Measurements from ENCODE around the gene ZFP57.
"Not testable (repeated sequence)": the region's sequence is repeated elsewhere in the genome, so short reads cannot be mapped to it uniquely, and the experiment has no call there.

The ZFP57 gene

DNA sequence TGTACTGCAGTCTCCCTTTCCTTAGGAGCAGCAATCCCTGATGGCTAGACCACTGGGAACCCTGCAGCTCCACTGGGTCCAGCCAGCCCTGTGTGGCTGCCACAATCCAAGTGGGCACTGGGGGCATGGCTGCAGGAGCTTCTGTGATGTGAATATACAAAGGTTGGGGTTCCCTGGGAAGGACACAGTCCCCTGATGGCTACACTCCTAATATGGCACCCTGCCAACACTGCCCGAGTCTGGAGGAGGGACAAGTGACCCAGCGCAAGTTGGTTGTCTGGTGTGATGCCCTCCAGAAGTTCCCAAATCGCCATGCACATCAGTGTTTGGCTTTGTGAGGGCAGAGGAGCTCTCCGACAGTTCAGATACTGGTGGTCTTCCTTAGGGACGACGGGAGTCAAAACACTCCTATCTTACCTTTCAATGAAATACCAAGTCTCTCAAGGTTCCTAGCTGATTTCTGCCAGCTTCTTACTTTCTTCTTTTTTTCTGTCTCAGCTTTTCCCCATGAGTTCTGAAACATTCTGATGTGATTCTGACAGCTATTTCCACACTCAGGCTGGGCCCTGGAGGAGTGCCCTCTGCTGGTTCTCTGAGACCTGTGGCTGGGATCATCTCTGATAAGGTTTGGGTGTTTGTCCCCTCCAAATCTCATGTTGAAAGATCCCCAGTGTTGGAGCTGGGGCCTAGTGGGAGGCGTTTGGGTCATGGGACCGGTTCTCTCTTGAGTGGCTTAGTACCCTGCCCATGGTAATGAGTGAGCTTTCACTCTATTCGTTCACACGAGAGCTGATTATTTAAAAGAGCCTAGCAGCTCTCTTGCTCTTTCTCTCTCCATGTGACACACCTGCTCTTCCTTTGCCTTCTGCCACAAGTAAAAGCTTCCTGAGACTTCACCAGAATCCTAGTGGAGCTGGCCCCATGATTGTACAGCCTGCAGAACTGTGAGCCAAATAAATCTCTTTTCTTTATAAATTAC lies 15.5 kb upstream of the ZFP57 start:
- no peak for DNase-seq (ENCODE audit: low read depth)

DNA sequence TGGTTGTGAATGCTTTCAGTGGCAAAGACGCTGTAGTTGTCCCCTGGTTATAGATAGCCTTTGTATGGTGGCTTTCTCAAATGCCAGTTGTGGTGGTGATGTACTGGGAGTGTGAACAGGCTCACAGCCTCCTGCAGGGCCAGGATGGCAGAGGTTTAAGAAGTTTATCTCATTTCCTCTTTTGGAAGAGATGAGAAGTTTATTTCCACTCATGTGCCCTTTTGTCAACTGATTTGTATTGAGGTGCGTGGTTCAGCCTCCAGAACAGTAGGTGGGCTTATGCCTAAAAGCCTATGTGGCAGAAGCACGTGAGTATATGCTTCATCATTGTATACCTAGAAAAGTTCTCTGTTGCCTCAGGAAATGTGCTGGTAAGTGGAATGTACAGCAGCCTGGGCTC lies 13.7 kb upstream of the ZFP57 start:
- no peak for DNase-seq (ENCODE audit: low read depth)

DNA sequence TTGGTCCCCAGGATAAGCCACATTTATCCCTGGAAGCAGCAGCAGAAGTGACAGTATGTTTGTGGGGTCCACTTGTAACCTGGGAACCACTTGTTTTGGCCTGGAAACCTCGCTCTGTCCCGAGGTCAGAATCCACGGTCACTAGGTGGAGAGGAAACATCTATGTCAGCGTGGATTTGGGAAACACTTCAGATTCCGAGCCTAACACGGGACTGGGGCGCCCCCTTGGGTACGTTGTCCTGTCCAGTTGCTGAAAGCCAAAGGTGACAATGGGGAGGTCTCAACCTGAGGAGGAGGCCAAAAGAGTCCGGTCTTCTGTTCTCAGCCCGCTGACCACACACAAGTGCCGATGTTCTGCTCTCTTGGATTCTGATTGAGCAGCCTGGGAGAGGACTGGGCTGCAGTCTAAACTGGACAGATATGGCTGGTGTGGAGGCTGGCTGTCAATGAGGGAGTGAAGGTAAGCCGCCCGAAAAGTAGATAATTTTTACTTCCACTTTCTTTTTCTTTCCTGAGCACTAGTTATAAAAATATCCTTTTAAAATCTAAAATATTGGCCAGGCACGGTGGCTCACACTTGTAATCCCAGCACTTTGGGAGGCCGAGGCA lies 4.9 kb upstream of the ZFP57 start:
- no peak for DNase-seq (ENCODE audit: low read depth)

DNA sequence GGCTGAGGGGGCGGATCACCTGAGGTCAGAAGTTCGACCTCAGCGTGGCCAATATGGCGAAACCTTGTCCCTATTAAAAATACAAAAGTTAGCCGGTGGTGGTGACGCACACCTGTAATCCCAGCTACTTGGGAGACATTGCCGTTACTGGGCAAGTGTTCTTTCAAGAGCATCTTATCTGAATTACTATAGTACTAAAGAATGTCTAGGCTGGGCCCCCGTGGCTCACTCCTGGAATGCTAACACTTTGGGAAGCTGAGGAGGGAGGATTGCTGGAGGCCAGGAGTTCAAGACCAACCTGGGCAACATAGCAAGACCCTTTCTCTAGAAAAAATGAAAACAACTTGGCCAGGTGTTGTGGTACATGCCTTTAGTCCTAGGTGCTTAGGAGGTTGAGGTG lies 859 bp upstream of the ZFP57 start:
- no peak for DNase-seq (ENCODE audit: low read depth)

DNA sequence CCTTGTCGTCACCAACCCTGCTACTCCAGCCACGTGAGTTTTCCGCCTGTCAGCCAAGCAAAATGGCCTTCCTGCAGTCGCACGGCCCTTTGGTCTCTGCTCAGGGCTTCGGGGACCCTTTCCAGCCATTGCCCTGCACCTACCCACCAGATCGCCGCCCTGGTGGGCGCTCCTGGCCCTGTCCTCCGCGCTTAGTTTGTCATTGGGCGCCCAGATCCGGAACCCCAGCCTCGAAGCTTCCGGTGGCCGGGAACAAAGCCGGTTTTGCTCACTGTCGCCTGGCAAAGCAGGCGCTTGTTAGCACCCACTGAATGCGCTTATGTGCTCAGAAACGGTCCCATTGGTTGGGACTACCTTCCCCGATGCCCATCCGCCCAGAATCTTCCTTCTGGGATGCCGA lies 536 bp downstream of the ZFP57 start:
- no peak for DNase-seq (ENCODE audit: low read depth)

DNA sequence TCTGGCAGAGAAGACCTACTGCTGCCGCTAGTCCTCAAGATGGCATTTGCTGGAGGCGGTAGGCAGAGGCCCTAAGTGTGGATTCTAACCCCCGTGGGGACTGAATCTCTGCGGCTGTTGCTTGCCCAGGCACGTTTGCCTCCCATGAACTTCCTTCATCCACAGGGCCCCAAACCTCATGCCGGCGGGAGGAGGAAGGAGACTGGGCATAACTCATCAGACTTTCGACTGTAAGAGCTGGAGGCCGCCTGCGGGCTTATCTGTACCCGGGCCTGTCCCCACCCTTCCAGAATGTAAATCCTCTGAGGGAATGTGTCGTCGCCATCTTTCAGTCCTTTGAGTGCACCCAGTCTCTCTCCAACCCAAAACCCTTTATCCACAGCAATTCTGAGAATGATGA lies 990 bp downstream of the ZFP57 start:
- no peak for DNase-seq (ENCODE audit: low read depth)

DNA sequence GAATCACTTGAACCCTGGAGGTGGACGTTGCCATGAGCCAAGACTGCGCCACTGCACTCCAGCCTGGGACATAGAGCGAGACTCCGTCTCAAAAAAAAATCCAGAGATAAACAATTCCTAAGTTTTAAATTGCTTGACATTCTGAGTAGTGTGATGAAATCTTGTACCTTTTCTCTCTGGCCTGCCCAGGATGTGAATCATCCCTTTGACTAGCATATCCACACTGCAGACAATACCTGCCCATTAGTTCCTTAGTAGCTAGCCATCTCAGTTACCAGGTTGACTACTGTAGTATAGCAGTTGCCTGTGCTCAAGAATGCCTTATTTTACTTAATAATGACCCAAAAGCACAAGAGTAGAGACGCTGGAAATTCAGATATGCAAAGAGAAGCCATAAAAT lies 2.8 kb downstream of the ZFP57 start:
- no peak for DNase-seq (ENCODE audit: low read depth)

DNA sequence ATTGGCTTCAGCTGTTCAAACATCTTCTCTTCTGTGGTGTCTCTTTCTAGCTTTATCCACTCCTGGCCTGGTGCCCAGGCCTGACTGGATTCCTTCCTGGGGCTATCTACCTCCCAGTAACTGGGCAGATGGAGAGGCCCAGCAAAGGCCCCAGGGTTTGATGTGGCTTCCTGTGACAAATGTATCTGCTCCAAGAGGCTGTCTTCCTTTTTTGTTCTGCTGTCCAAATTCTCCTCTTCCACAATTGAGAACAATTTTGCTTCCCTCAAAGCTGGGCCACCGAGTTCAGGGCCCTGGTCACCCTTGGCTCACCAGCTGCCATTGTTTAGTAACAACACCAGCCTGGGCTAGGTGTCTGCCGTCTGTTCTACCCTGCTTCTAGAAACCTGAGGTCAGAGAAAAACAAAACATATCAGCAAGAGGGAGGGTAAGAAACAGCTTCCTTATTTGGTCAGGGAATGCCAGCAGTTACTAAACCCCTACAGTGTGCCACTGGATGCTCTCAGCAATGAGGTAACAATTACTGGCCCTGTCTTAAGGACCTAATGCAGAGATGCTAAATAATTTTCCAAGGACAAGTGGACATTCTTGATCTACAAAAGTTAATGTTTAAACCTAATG lies 3.9 kb downstream of the ZFP57 start:
- DNase-seq (ENCODE audit: low read depth), result no peak

DNA sequence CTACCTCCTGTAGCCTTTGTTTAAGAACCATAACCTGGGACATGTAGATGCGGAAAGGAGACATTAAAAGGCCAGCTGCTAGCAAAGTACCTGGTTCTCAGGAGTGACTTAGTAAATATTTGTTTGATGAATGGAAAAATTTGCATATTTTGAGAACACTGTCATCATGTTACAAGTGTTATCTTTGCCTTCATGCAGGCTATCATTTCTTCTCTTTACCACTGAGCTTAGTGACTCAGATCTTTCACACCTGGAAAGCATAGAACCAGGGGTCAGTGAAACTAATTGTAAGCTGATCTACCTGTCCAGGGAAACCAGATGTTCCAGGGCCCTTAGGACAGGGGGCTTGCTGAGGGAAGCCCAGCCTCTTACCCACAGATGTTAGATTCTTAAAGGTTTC lies 5.4 kb downstream of the ZFP57 start:
- no peak for DNase-seq (ENCODE audit: low read depth)

DNA sequence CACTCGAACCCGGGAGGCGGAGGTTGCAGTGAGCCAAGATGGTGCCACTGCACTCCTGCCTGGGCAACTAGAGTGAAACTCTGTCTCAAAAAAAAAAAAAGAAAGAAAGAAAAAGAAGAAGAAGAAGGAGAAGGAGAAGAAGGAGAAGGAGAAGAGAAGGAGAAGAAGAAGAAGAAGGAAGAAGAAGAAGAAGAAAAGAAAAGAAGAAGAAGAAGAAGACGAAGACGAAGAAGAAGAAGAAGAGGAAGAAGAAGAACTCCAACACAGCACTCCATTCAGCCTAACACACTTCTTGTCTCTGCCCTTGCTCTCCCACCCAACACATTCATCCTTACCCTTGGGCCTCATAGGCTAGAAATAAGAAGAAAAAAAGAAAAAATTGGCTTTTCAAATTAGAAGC lies 6.9 kb downstream of the ZFP57 start:
- no peak for DNase-seq (ENCODE audit: low read depth)

DNA sequence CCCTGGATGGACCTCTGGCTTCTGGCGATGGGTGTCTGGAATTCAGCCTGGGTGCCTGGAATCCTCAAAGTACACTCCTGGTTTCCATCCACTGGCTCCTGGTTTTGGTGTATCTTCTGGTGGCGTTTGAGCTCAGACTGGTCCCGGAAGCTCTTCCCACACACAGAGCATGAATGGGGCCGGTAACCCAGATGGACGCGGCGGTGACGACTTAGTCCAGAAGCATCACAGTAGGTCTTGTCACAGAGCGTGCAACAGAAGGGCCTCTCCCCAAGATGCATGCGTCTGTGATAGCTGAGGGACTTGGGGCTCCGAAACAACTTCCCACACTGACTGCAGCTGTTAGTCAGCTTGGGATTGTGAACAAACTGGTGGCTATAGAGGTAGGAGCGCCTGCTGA lies 7.8 kb downstream of the ZFP57 start:
- DNase-seq (ENCODE audit: low read depth), result no peak

DNA sequence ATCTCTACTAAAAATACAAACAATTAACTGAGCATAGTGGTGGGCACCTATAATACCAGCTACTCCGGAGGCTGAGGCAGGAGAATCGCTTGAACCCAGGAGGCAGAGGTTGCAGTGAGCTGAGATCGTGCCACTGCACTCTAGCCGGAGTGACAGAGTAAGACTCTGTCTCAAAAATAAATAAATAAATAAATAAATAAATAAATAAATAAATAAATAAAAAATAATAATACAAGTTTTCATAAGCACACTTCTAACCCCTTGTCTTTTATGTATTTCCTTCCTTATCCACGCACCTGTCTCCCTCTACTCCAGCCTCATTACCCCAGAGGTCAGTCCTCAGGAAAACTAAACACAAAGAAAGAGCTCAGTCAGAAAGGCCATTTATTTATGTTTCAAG lies 8.8 kb downstream of the ZFP57 start:
- not testable (repeated sequence) for DNase-seq (ENCODE audit: low read depth)

DNA sequence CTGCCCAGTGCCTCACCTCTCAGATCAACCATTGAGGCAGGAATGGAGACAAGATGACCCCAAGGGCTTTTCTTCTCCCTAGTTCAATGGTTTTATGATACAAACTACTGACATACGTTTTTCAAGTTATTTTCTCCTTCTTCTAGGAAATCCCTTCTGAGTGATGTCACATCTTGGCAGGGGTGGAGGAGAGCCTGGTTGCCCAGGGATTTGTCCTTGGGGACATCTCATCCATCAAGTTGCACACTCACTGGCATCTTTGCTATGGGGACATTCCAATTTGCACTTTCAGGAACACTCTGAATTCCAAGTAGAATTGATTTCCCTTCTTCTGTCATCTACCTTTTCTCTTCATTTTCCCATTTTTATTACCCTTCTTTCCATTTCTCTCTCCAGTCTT lies 9.9 kb downstream of the ZFP57 start:
- DNase-seq (ENCODE audit: low read depth), result no peak

DNA sequence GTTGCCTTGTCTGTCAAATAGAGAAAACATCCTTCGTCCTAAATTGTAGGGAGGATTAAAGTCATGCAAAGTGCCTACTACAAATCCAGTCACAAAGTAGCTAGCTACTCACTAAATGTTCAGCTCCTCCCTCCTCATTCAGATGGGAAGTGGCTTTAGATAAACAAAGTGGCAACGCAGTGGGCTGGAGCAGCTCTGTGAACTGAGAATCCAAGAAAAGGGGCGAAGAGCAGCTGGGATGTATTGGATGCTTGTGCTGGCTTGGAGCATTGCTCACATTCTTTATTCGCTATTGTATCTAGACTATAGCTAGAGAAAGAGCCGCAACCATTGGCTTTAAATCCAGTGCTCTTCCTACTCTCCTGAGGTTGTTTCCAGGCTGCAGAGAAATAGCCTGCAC lies 13.8 kb downstream of the ZFP57 start:
- no peak for DNase-seq (ENCODE audit: low read depth)

DNA sequence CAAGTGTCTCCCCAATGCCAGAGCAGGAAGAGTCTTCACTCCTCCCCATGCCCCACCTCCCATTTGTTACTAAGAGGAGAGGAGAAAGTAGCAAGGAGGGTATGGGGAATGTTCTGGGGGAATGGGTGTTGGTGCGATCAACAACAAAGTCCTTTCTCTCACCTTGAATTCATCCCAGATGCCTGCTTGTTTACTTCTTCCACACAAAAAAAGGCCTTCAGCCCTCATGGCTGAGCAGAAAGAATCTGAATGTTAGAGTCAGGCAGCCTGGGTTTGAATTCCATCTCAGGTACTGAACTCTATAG lies 14.2 kb downstream of the ZFP57 start:
- DNase-seq (ENCODE audit: low read depth), result no peak

DNA sequence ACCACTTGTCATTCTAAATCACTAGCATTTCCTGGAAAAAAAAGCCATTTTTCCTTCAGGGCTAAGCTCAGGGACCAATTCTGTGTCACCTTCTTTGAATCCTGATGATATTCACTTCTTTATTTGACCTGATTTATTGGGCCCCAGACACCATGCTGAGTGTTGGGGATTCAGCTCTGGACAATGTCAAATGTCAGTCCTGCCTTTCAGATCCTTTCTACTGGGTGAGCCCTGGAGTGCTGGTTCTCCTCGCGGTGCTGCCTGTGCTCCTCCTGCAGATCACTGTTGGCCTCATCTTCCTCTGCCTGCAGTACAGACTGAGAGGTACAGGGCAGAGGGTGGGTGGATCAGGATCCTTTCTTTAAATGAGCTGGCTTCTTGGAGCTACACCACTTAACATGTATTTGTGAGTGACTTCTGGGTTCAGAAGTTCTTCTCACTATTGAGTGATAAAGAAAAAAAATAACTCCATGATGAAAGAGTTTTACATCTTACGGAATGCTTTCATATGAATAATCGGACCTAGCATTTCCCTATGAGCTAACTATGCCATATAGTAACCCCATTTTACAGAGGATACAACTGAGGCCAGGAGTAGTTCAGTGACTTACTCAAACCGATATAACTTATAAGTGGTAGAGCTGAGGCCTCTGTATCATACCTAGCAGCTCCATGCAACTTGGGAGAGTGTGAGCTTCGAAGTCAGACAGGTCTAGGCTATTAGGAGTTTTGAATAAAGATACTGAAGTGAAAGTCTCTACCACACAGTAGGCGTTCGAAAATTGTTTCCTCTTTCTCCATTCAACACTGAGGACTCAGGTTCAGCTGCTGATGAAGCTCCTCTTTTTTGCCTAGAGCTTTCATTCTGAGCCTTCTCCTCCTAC lies 14.8 kb downstream of the ZFP57 start:
- DNase-seq (ENCODE audit: low read depth), result no peak

DNA sequence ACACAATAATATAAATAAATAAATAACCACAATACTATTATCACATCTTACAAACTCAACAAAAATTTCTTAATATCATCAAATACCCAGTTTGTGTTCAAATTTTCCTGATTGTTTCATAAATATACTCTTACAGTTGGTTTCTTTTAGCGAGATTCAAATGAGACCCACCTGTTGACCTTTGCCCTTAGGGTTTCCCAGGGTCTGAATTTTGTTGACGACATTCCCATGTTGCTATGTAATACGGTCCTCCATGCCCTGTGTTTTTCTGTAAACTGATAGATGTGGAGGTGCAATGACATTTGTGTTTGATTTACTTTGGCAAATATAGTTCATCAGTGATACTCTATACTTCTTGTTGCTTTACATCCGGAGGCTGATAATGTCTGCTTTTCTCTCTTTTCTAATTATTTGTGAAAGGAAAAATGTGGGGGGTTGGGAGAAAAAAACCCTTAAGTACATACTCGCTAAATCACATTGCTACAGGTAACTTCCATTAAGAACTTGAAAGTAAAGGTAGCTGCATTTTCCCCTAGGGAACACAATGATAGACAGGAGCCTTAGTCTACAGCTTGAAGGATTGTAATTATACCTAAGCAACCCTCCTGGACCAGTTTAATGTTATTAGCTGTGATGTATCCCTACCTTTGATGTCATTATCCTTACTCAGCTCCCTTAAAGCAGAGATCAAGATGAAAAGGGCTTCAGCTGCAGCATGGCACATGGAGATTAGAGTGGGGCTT lies 17.5 kb downstream of the ZFP57 start:
- DNase-seq (ENCODE audit: low read depth), result no peak

DNA sequence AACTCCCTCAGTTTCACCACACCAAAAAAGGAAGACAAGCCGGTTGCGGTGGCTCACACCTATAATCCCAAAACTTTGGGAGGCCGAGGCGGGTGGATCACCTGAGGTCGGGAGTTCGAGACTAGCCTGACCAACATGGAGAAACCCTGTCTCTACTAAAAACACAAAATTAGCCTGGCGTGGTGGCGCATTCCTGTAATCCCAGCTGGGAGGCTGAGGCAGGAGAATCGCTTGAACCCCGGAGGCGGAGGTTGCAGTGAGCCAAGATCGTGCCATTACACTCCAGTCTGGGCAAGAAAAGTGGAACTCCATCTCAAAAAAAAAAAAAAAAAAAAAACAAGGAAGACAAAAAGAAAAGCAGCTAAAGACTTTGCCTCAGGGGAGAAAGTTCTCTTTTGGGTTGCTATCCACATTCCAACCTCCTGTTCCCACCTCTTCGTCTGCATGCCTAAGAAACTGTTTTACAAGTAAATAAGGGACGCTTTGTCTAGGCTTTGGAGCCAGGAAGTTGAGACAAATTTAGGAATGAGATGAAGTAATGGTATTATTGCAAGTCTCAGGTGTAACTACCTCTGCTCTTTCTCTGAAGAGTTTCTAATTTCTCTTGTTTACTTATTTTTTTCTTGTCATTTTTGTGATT lies 19.3 kb downstream of the ZFP57 start:
- not testable (repeated sequence) for DNase-seq (ENCODE audit: low read depth)

DNA sequence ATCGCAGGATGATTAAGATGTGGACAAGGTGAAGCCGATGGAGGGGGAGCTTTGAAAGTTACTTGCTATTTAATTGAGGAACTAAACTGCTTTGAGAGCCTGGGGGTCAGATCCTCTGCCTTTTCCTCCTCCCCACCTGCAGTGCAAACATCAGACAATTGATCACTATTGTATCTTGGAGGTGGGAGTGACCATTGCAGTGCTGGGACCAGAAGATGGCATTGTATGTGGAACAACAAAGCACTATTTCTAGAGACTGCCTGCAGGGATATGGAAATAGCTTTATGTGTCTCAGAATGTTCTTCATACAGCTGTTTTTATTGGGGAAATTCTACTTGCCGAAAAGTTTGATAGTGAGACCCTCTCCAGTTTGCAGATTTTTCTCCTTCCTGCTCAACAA lies 19.9 kb downstream of the ZFP57 start:
- no peak for DNase-seq (ENCODE audit: low read depth)

DNA sequence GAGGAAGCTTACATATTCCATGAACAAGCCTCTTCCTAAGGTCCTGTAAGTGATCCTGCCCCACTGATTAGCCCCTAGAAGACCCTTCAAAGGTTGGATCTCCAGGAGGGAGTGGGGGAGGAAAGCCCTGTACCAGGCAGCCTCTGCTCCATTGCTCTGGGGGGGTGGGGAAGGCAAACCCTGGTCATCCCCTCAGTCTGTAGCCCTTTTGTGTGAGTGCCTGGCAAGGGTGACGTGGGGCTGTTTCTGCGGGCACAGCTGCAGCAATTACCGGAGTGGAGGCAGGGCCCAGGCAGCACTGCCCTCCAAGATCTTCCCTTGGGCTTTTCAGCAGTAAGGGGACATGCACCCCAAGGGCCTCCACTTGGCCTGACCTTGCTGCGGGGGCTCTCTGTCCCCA lies 24.2 kb downstream of the ZFP57 start, which contains the start of gene MOG:
MOG (plus strand) TSS at position 295 of the 400 bp plus-strand sequence. CDS start 118 bp downstream, outside the sequence.
- DNase-seq (ENCODE audit: low read depth), result no peak

DNA sequence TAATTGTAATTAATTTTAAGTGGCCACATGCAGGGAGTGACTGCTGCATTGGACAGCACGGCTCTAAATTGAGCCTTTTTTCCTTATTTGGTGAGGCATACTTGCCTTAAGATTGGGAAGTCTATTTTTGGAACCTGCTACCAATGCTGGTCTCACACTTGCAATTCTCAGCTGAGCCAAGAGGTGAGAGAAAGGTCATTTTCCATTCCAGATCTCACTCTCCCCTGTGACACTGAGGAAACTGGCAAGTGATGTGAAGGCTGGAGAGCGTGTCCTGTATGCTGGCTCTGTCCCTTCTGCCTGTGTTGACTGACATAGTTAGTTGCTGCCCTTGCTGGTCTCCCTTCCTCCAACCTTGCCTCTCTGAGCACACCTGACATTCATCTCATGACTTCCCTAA lies 24.8 kb downstream of the ZFP57 start:
- no peak for DNase-seq (ENCODE audit: low read depth)
